PC-9 (cell line): ENCODE measurements around the gene PCDH9.

Experiments
- EZH2 ChIP-seq: fragments of 200-600 bp; sonication (generic); IDR thresholded peaks from 2 replicates; pipeline ENCODE4 v1.8.0; 2017; ENCODE audit warnings: antibody characterized with exemption, low read depth
- TF ChIP-seq, protein P1 (sequence below): fragments of 200-600 bp; sonication (generic); conservative IDR thresholded peaks from 2 replicates; pipeline ENCODE4 v1.6.1; 2017; ENCODE audit warnings: mixed run types, antibody characterized with exemption, mild to moderate bottlenecking, moderate library complexity

DNA sequence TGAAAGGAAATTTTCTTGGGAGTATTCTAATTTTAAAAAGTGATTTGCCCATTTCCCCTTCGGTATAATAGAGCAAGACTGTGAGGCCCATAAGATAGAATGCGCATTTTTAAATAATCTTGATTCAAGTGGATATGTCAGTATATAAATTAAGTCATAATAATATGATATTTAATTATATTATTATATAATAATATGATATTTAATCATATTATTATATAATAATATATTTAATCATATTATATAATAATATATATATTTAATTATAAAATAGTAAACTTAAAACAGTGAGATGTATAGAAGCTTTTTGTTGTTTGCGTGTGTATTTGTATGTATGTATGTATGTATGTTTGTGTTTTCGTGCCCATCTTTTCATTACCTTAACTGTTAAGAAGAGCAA, 682.5 kb downstream of the PCDH9 start:
- TF ChIP-seq, protein P1, sequence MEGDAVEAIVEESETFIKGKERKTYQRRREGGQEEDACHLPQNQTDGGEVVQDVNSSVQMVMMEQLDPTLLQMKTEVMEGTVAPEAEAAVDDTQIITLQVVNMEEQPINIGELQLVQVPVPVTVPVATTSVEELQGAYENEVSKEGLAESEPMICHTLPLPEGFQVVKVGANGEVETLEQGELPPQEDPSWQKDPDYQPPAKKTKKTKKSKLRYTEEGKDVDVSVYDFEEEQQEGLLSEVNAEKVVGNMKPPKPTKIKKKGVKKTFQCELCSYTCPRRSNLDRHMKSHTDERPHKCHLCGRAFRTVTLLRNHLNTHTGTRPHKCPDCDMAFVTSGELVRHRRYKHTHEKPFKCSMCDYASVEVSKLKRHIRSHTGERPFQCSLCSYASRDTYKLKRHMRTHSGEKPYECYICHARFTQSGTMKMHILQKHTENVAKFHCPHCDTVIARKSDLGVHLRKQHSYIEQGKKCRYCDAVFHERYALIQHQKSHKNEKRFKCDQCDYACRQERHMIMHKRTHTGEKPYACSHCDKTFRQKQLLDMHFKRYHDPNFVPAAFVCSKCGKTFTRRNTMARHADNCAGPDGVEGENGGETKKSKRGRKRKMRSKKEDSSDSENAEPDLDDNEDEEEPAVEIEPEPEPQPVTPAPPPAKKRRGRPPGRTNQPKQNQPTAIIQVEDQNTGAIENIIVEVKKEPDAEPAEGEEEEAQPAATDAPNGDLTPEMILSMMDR, result no peak
- no peak for TF ChIP-seq EZH2
